GM19455 (cell line): Measurements from ENCODE around the gene DIAPH2.

Experiments
- ATAC-seq: cut with Tn5 transposase; IDR thresholded peaks from one replicate; pipeline ENCODE4 v1.9.1; 2021; ENCODE audit not compliant: unreplicated experiment

Gene DIAPH2

GRCh38 chrX:97039363-97040029 lies 354.9 kb downstream of the DIAPH2 start:
- peak; percentile 89 for ATAC-seq

DNA sequence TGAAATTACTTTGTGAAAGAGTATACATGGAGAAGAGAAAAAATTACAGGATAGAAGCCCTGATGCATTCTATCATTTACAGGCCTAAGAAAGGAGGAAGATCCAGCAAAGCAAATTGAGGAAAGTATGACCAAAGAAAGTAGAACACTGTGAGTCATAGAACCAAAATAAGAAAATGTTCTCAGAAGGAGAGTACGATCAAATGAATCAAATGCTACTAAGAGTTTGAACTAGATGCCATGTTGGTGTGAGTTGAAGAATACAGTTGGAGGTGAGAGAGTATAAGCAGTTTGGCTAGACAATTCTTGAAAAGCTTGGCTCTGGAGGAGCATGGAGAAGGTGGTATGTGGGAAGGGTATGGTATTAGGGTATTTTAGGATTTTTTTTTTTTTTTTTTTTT lies 360.8 kb downstream of the DIAPH2 start:
- ATAC-seq = no peak

- no peak for ATAC-seq
These were observed 362.2 kb downstream of the DIAPH2 start for GRCh38 chrX:97046867-97047266.

DNA sequence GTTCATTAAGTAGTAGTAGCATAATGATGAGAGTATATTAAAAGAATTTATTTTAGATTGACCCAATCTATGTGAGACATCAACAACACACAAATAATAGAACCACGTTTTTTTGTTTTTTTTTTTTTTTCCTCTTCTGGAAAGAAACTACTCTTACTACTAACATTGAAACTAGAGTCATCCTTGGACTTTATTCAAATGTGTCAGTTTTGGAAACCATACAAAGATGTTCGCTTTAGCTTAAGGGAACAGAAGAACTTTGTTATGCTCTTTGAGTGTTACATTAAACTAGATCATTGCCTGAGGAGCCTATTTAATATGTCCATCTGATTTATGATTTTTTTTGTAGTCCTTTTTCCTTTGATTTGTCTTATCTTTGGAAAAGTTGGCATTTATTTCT lies 365.8 kb downstream of the DIAPH2 start:
- no peak for ATAC-seq

- ATAC-seq = no peak
These were observed 372.8 kb downstream of the DIAPH2 start for GRCh38 chrX:97057349-97057909.

DNA sequence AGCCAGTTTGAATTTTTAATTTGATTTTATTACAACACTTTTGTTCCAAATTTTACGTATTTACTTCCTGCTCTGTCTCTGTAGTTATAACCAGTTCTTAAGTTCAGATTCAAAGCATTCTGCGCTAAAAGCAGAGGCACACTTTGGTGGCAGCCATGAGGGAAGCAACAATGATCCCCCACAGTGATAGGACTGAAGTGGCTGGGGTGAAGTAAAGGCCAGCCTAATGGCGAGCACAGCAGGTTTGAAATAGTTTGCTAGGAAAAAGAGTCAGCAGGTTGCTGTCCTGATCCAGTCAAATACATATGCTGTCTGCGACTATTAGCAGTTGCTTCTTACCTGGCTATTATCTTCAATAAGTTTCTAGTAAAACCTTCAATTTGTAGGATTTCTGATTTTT lies 375.4 kb downstream of the DIAPH2 start:
- no peak for ATAC-seq

GRCh38 chrX:97065066-97065465 lies 380.4 kb downstream of the DIAPH2 start:
- ATAC-seq = no peak

GRCh38 chrX:97065973-97066372 lies 381.3 kb downstream of the DIAPH2 start:
- ATAC-seq = no peak

GRCh38 chrX:97066381-97066780 lies 381.7 kb downstream of the DIAPH2 start:
- no peak for ATAC-seq

DNA sequence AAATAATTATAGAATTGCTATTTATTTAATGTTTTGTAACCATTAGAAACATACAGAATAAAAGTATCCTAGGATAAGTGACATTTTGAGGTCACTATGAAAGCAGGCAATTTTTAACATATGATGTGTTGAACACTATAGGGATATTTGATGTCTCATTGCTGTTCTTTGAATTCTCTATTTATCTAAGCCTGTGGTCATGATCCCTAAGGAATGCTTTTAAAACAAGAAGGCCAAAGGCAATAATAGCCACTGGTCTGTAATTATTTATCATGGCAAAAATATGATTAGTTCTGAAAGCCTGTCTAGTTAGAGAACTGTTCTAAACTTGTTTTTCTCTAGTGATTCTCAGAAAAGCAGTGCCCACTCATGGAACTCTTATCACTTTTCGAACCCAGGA lies 385.7 kb downstream of the DIAPH2 start:
- ATAC-seq = no peak

- ATAC-seq = no peak
These were observed 389.8 kb downstream of the DIAPH2 start for GRCh38 chrX:97074400-97074799.

GRCh38 chrX:97089116-97089515 lies 404.5 kb downstream of the DIAPH2 start:
- ATAC-seq = no peak

- no peak for ATAC-seq
These were observed 411.7 kb downstream of the DIAPH2 start for GRCh38 chrX:97096385-97096784.

GRCh38 chrX:97102938-97103337 lies 418.3 kb downstream of the DIAPH2 start:
- no peak for ATAC-seq

GRCh38 chrX:97109730-97110129 lies 425.1 kb downstream of the DIAPH2 start:
- no peak for ATAC-seq

GRCh38 chrX:97117572-97117971 lies 432.9 kb downstream of the DIAPH2 start:
- no peak for ATAC-seq

- no peak for ATAC-seq
These were observed 434.9 kb downstream of the DIAPH2 start for GRCh38 chrX:97119474-97120109.

- ATAC-seq = no peak
These were observed 438.4 kb downstream of the DIAPH2 start for GRCh38 chrX:97123001-97123400.

GRCh38 chrX:97126020-97126419 lies 441.4 kb downstream of the DIAPH2 start:
- ATAC-seq = no peak

DNA sequence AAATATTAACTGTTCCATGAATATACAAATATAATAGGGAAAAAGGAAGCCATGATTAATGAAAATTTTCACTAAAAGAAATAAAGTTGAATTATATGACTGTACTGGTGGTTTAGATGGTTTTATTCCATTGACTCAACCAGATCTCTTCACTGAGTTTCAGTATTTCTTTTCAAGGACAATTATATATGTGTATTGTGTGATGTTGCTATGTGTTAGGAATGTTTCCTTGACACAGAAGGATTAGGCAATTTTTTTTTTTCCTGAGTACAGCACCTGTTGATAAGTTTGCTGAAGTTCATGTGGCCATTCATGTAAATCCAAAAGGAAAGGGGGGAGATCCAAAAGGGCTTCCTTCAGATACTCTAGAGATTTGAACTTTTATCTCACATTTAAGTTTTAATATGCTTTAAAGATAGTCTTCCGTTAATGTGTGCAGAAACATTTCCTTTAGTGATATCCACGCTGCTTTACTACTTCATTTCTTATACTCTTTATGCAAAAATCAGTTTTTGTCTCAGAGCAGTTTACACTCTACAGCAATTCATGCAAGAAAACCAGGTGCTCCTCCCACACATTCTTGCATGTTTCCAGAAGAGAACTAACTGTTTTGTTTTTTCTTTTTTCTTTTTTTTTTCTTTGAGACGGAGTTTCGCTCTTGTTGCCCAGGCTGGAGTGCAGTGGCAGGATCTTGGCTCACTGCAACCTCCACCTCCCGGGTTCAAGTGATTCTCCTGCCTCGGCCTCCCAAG lies 448.2 kb downstream of the DIAPH2 start:
- no peak for ATAC-seq

DNA sequence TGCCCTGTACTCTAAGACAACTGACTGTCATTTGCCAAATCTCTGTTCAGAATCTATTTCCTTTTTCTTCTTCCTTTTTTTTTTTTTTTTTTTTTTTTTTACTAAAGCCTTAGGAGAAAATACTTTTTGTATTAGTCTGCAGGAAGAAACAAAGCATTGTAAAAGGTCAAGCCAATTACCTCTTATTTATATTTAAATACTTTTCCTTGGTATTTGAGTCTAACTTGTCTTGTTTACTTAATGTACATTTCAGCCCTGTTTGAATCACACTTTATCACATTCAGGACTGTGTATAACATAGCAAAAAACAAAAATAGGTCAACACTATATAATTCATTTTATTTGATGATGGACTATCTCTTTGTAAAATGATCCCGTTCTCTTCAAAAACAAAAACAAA lies 461.3 kb downstream of the DIAPH2 start:
- no peak for ATAC-seq

GRCh38 chrX:97155816-97156215 lies 471.2 kb downstream of the DIAPH2 start:
- no peak for ATAC-seq
